H9 (cell line): ENCODE results near the gene ZFP64. TPM values are rescaled to one million over a fixed set of nuclear protein-coding genes. Genes with fewer than 3 reads are reported as not detected.

Experiments
- DNase-seq: peaks from one replicate; pipeline ENCODE4 v3.0.0-alpha.2; 2017
- H2AFZ ChIP-seq: one replicate; pipeline ENCODE4 v1.6.1; 2013; ENCODE audit warnings: mild to moderate bottlenecking, low read length, control low read depth, moderate library complexity
- H2AK5ac ChIP-seq: 2 replicates; pipeline ENCODE4 v1.6.1; 2013; ENCODE audit warnings: low read length, control low read depth, mixed read lengths; ENCODE audit not compliant: insufficient read length
- H2BK120ac ChIP-seq: one replicate; pipeline ENCODE4 v1.6.1; 2013; ENCODE audit warnings: low read depth, mild to moderate bottlenecking, low read length, control low read depth, inconsistent platforms; ENCODE audit not compliant: poor library complexity, severe bottlenecking
- H2BK12ac ChIP-seq: 2 replicates; pipeline ENCODE4 v1.6.1; 2013; ENCODE audit warnings: low read length, control low read depth, mixed read lengths, low read depth; ENCODE audit not compliant: insufficient read length
- H2BK15ac ChIP-seq: 2 replicates; pipeline ENCODE4 v1.6.1; 2013; ENCODE audit warnings: low read depth, low read length, control low read depth
- H2BK20ac ChIP-seq: one replicate; pipeline ENCODE4 v1.6.1; 2013; ENCODE audit warnings: low read depth, mild to moderate bottlenecking, low read length, control low read depth, inconsistent platforms; ENCODE audit not compliant: poor library complexity, severe bottlenecking
- H2BK5ac ChIP-seq: 2 replicates; pipeline ENCODE4 v1.6.1; 2013; ENCODE audit warnings: low read length, control low read depth, mixed read lengths; ENCODE audit not compliant: insufficient read length
- H3K14ac ChIP-seq: 2 replicates; pipeline ENCODE4 v1.6.1; 2013; ENCODE audit warnings: low read length, control low read depth; ENCODE audit not compliant: insufficient read depth
- H3K18ac ChIP-seq: 2 replicates; pipeline ENCODE4 v1.6.1; 2013; ENCODE audit warnings: low read depth, mild to moderate bottlenecking, mixed read lengths, low read length, control low read depth; ENCODE audit not compliant: insufficient read length
- H3K23ac ChIP-seq: 2 replicates; pipeline ENCODE4 v1.6.1; 2013; ENCODE audit warnings: low read length, control low read depth, mixed read lengths, low read depth; ENCODE audit not compliant: insufficient read length
- H3K23me2 ChIP-seq: 2 replicates; pipeline ENCODE4 v1.6.1; 2013; ENCODE audit warnings: low read depth, mild to moderate bottlenecking, mixed read lengths, low read length, control low read depth; ENCODE audit not compliant: insufficient read length, poor library complexity, severe bottlenecking
- H3K27ac ChIP-seq: 2 replicates; pipeline ENCODE4 v1.5.1; 2013; ENCODE audit warnings: low read length, control low read depth, mixed read lengths, low read depth; ENCODE audit not compliant: insufficient read length
- H3K27me3 ChIP-seq: 2 replicates; pipeline ENCODE4 v1.6.1; 2013; ENCODE audit warnings: low read length, control low read depth, inconsistent platforms; ENCODE audit not compliant: insufficient read depth
- H3K4ac ChIP-seq: 2 replicates; pipeline ENCODE4 v1.6.1; 2013; ENCODE audit warnings: low read depth, mild to moderate bottlenecking, control low read depth, inconsistent platforms, low read length, moderate library complexity
- H3K4me1 ChIP-seq: 2 replicates; pipeline ENCODE4 v1.6.1; 2013; ENCODE audit warnings: low read length, control low read depth, inconsistent platforms; ENCODE audit not compliant: insufficient read depth
- H3K4me2 ChIP-seq: 2 replicates; pipeline ENCODE4 v1.6.1; 2013; ENCODE audit warnings: low read length, control low read depth, mixed read lengths; ENCODE audit not compliant: insufficient read length, insufficient read depth
- H3K56ac ChIP-seq: 2 replicates; pipeline ENCODE4 v1.6.1; 2013; ENCODE audit warnings: low read depth, mild to moderate bottlenecking, mixed read lengths, low read length, control low read depth; ENCODE audit not compliant: insufficient read length
- H3K79me1 ChIP-seq: 2 replicates; pipeline ENCODE4 v1.6.1; 2013; ENCODE audit warnings: low read depth, mild to moderate bottlenecking, moderate library complexity, low read length, control low read depth, inconsistent platforms; ENCODE audit not compliant: insufficient read depth, poor library complexity, severe bottlenecking
- H3K79me2 ChIP-seq: 2 replicates; pipeline ENCODE4 v1.6.1; 2013; ENCODE audit warnings: low read length, control low read depth, inconsistent platforms; ENCODE audit not compliant: insufficient read depth
- H3K9ac ChIP-seq: 2 replicates; pipeline ENCODE4 v1.6.1; 2013; ENCODE audit warnings: low read length, control low read depth, mixed read lengths; ENCODE audit not compliant: insufficient read length; ENCODE audit errors: extremely low read depth
- H3K9me3 ChIP-seq: one replicate; pipeline ENCODE4 v1.6.1; 2013; ENCODE audit warnings: low read depth, low read length, inconsistent platforms; ENCODE audit not compliant: control insufficient read depth
- H3T11ph ChIP-seq: one replicate; pipeline ENCODE4 v1.6.1; 2013; ENCODE audit warnings: mild to moderate bottlenecking, low read length, control low read depth, inconsistent platforms
- H4K20me1 ChIP-seq: one replicate; pipeline ENCODE4 v1.6.1; 2013; ENCODE audit not compliant: control insufficient read depth, insufficient read length, insufficient read depth
- H4K5ac ChIP-seq: 2 replicates; pipeline ENCODE4 v1.6.1; 2013; ENCODE audit warnings: low read depth, mild to moderate bottlenecking, mixed read lengths, low read length, control low read depth; ENCODE audit not compliant: insufficient read length
- H4K8ac ChIP-seq: replicated peaks from 2 replicates; pipeline ENCODE4 v1.6.1; 2013; ENCODE audit warnings: low read length, control low read depth, mixed read lengths, low read depth; ENCODE audit not compliant: insufficient read length
- H4K91ac ChIP-seq: 2 replicates; pipeline ENCODE4 v1.6.1; 2013; ENCODE audit warnings: low read depth, mild to moderate bottlenecking, moderate library complexity, mixed read lengths, low read length, control low read depth; ENCODE audit not compliant: insufficient read length
- H3K27ac Mint-ChIP-seq, 3 experiments: 2 replicates in 2 of 3; 3 replicates in 1 of 3; pipeline ENCODE4 v1.8.0; 2020 to 2021; ENCODE audit warnings: mixed read lengths in 3 of 3, mild to moderate bottlenecking in 1 of 3, moderate library complexity in 1 of 3
- H3K27me3 Mint-ChIP-seq: 2 replicates; pipeline ENCODE4 v1.8.0; 2021; ENCODE audit warnings: low read depth, mild to moderate bottlenecking, moderate library complexity, mixed read lengths
- H3K36me3 Mint-ChIP-seq, 3 experiments: 2 replicates in 2 of 3; 3 replicates in 1 of 3; pipeline ENCODE4 v1.8.0; 2020 to 2021; ENCODE audit warnings: low read depth in 3 of 3, mixed read lengths in 3 of 3; ENCODE audit not compliant: insufficient read depth in 1 of 3
- H3K4me1 Mint-ChIP-seq, 2 experiments: 2 replicates each; pipeline ENCODE4 v1.8.0; 2020; ENCODE audit warnings: mixed read lengths in 2 of 2
- H3K4me3 Mint-ChIP-seq, 2 experiments: 2 replicates in 1 of 2; 3 replicates in 1 of 2; pipeline ENCODE4 v1.8.0; 2020 to 2021; ENCODE audit warnings: mild to moderate bottlenecking in 2 of 2, mixed read lengths in 2 of 2, moderate library complexity in 1 of 2
- H3K9me3 Mint-ChIP-seq, 2 experiments: 2 replicates in 1 of 2; 3 replicates in 1 of 2; pipeline ENCODE4 v1.8.0; 2020; ENCODE audit warnings: mild to moderate bottlenecking in 2 of 2, mixed read lengths in 2 of 2, moderate library complexity in 1 of 2
- WGBS: extraction: QIAGEN DNeasy Blood & Tissue Kit; methylation state at CpG from one replicate; pipeline ENCODE4 v1.1.7; 2013; ENCODE audit warnings: missing lambda C conversion rate, low lambda C conversion rate, mixed read lengths; ENCODE audit not compliant: insufficient read length; ENCODE audit errors: extremely low coverage; 5-methylcytosine and 5-hydroxymethylcytosine counted together
- total RNA-seq: library from RNA; stranded (reverse); gene quantifications from 2 replicates; pipeline ENCODE4 v1.2.1, GENCODE V29; 2021
- TF ChIP-seq, protein P1 (sequence below): fragments of 200-600 bp; sonication (generic); conservative IDR thresholded peaks from 3 replicates; pipeline ENCODE4 v1.8.0; 2021; ENCODE audit warnings: antibody characterized with exemption, mild to moderate bottlenecking

The ZFP64 gene
- total RNA-seq, 1 experiment from 2014 or later: 29.2 TPM

GRCh38 chr20:52172392-52173047 is 19.1 kb downstream of the ZFP64 start:
- Histone ChIP-seq H3K4me1 (no peaks in the 10 kb centered on the region), H2AK5ac (no peak overlapping the region), H3K27ac (no peak overlapping the region), H2BK20ac (no peak overlapping the region), H2BK5ac (no peak overlapping the region), H3K56ac (no peak overlapping the region), H2BK12ac (no peak overlapping the region), H2AFZ (no peak overlapping the region), H4K91ac (no peak overlapping the region), H3K79me1 (no peaks in the 10 kb centered on the region), H3K14ac (no peak overlapping the region), H4K8ac (no peak overlapping the region), H3K23me2 (no peaks in the 10 kb centered on the region), H2BK120ac (no peak overlapping the region), H4K20me1 (no peaks in the 10 kb centered on the region), H4K5ac (no peak overlapping the region), H3T11ph (no peak overlapping the region), H3K79me2 (no peaks in the 10 kb centered on the region), H3K27me3 (no peaks in the 10 kb centered on the region), H3K18ac (no peak overlapping the region), H3K4me2 (no peak overlapping the region), H2BK15ac (no peak overlapping the region), H3K9ac (no peak overlapping the region), H3K4ac (no peak overlapping the region), H3K23ac (no peak overlapping the region), H3K9me3 (no peaks in the 10 kb centered on the region)
- H3K27me3 Mint-ChIP-seq: no peaks in the 10 kb centered on the region
- H3K36me3 Mint-ChIP-seq: peaks cover 2 to 28% (median 25%) of the 10 kb centered on the region in 3 experiments; a peak in 6 of 7 replicates
- H3K4me3 Mint-ChIP-seq: no peak overlapping the region
- no peak overlapping the region; a peak in 3 of 7 replicates for H3K27ac Mint-ChIP-seq
- no peaks in the 10 kb centered on the region for H3K4me1 Mint-ChIP-seq
- TF ChIP-seq, protein P1, sequence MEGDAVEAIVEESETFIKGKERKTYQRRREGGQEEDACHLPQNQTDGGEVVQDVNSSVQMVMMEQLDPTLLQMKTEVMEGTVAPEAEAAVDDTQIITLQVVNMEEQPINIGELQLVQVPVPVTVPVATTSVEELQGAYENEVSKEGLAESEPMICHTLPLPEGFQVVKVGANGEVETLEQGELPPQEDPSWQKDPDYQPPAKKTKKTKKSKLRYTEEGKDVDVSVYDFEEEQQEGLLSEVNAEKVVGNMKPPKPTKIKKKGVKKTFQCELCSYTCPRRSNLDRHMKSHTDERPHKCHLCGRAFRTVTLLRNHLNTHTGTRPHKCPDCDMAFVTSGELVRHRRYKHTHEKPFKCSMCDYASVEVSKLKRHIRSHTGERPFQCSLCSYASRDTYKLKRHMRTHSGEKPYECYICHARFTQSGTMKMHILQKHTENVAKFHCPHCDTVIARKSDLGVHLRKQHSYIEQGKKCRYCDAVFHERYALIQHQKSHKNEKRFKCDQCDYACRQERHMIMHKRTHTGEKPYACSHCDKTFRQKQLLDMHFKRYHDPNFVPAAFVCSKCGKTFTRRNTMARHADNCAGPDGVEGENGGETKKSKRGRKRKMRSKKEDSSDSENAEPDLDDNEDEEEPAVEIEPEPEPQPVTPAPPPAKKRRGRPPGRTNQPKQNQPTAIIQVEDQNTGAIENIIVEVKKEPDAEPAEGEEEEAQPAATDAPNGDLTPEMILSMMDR: no peak
- no peak for DNase-seq
- WGBS: no CpG with 5 or more reads among the region's 9 CpGs
- H3K9me3 Mint-ChIP-seq: no peaks in the 10 kb centered on the region
